GM21390 (cell line): ENCODE results near the gene ARL4D.
"Not testable (repeated sequence)": the region's sequence is repeated elsewhere in the genome, so short reads cannot be mapped to it uniquely, and the experiment has no call there.

ENCODE experiments used
- ATAC-seq: cut with Tn5 transposase; IDR thresholded peaks from one replicate; pipeline ENCODE4 v1.9.1; 2021; ENCODE audit not compliant: unreplicated experiment

The ARL4D gene

GRCh38 chr17:43393944-43394482 is 4.8 kb upstream of the ARL4D start:
- ATAC-seq: no peak

DNA sequence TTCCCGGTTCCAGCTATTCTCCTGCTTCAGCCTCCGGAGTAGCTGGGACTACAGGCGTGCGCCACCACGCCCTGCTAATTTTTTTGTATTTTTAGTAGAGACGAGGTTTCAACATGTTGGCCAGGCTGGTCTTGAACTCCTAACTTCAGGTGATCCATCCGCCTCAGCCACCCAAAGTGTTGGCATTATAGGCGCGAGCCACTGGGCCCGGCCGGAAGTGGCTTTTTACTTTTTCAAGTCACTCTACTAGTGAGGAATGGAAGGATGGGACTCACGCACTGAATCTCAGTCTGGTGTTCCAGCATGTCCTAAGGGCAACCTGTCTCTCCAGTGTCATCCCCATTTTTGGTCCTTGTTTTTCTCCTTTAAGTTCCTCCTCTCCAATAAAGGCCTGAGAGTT is 4.1 kb upstream of the ARL4D start:
- ATAC-seq: not testable (repeated sequence)

DNA sequence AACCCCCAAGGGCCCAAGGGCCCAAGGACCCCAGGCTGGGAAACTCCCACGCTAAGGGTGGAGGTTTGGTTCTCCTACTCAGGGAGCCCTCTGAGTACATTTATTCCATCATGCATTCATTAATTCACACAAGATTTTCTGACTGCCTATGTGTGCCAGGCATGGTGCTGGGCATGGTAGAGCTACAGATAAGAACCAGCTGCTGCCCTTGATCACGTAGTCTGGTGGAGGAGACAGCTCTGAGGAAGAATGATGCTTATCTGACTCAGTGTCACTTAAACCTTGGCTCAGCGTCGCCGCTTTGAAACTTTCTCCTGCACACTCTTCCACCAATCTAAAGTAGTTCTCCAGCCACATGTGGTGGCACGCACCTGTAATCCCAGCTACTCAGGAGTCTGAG is 3.6 kb upstream of the ARL4D start:
- ATAC-seq: no peak

DNA sequence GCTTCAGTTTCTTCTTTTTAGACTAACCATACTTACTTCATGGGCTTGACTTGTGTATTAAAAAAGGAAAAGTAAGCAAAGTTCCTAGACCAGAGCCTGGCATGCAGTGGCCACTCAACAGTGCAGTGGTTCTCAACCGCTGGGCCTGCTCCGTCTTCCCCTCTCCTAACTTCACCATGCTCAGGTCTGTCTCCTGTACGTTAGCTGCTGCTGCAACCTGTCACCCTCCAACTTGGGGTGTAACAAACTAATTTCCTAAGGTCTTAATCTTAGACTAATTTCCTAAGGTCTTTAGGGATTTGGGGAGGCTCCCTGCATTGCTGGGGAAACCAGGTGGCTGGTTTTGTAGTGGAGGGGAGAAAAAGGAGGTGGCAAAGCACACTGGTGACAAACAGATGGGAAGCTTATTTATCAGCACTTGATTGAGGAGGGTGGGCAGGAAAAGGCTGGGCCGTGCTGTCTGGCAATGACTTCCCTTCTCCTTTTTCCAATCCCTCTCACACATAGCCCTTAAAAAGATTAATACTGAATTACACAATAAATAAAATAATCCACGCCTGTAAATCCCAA is 2.2 kb upstream of the ARL4D start:
- no peak for ATAC-seq

- ATAC-seq: no peak
These were observed 1.1 kb downstream of the ARL4D start for GRCh38 chr17:43399839-43400328.

GRCh38 chr17:43400943-43401717 is 2.3 kb downstream of the ARL4D start:
- no peak for ATAC-seq

GRCh38 chr17:43402078-43402477 is 3.3 kb downstream of the ARL4D start:
- no peak for ATAC-seq

- no peak for ATAC-seq
These were observed 3.8 kb downstream of the ARL4D start for GRCh38 chr17:43402567-43402966.

GRCh38 chr17:43403846-43404245 is 5.1 kb downstream of the ARL4D start:
- no peak for ATAC-seq

DNA sequence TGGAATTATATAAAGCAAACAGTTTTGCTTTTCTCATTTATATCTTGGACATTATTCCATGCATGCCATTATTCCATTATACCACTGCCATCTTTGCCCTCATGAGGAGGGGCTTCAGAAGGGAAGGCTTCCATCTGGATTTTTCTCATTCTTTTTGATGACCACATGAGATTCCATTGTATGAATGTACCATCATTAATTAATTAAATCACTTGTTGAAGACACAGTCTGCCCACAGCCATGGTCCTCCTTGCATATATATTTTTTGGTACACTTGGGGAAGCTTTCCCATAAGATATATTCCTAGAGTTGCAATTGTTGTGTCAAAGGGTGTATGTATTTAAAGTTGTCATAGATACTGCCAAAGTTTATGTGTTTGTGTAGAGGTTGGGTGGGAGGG is 7.1 kb downstream of the ARL4D start:
- no peak for ATAC-seq

DNA sequence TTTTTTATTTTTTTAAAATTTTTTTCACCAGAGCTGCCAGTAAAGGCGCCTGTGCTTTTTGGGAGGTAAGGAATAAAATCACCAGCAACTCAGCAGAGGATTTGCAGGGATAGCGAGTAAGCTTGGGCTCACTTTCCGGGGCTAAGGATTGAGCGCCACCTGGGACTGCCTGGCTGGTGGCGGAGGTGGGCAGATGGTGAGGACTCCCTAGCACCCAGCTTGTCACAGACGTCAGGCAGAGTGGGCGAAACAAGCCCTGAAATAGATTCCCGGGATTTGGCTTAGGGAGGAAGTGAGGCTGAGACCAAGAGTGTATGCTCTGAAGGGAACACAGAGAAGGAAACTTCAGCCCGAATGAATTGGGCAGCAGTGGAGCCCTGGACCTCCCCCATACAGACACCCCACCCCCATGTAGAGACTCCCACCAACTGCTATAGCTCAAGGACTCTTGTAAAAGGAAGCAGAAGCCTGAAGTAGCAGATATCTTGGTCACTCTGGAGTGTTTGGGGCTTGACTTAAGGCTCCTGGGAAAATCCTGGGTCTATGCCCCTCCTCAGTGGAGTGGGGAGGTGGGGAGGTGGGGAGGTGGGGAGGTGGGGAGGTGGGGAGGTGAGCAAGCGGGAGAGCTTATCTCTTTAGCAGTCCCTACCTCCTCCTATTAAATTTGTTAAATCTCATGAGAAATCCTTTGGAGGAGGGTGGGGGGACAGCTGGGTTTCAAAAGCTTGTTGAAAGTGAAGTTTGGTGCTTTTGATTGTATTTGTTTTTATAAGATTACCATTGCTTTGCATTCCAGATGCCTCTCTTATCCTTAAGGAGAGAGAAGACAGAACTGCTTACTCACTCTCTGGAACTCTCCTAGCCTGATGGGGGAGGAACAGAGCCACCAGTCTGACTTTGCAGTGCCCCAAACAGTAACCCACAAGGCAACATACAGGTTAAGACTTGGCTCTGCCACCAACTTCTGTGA is 8.2 kb downstream of the ARL4D start:
- no peak for ATAC-seq

GRCh38 chr17:43409131-43409530 is 10.3 kb downstream of the ARL4D start:
- no peak for ATAC-seq

GRCh38 chr17:43410557-43411368 is 12.0 kb downstream of the ARL4D start:
- no peak for ATAC-seq

GRCh38 chr17:43411369-43411677 is 12.5 kb downstream of the ARL4D start:
- no peak for ATAC-seq

- no peak for ATAC-seq
These were observed 13.0 kb downstream of the ARL4D start for GRCh38 chr17:43411749-43412148.

GRCh38 chr17:43412166-43412565 is 13.4 kb downstream of the ARL4D start:
- ATAC-seq: no peak

DNA sequence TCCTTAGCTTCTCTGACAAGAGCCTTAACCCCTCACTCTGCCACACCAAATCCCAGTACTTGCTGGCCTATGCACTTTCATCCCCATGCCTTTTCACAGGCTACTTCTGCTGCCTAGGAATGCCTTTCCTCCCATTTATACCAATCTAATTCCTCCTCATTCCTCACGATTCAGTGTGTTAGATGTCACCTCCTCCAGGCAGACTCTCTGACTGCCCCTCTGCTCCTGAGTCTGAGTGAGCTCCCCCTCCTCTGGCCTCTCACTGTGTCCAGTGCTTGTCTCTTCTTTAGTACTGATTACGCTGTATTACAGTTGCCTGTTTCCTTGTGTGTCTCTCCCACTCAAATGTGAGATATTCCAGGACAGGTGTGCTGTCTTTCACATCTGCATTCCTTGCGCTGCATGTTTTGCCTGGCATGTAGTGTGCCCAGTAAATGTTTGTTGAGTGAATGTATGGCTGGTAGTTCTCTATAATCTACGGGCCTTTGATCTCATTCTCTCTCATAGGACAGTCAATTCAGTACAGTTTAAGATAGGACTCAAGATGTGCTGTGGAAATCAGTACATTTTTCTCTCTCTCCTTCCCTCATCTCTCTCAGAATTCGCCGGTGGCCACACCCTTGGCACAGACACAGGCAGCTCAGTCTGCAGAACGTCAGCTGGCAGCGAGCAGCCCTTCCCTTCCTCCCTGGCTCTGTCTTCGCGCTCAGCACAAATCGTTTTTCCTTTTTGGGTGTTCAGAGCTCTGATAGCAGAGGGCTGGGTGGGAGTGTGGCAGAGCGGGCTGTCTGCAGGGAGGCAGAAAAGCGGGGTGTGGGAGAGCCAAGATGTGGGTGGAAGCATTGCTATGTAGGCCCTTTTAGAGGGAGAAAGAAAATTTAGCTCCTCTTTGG is 18.5 kb downstream of the ARL4D start:
- no peak for ATAC-seq

DNA sequence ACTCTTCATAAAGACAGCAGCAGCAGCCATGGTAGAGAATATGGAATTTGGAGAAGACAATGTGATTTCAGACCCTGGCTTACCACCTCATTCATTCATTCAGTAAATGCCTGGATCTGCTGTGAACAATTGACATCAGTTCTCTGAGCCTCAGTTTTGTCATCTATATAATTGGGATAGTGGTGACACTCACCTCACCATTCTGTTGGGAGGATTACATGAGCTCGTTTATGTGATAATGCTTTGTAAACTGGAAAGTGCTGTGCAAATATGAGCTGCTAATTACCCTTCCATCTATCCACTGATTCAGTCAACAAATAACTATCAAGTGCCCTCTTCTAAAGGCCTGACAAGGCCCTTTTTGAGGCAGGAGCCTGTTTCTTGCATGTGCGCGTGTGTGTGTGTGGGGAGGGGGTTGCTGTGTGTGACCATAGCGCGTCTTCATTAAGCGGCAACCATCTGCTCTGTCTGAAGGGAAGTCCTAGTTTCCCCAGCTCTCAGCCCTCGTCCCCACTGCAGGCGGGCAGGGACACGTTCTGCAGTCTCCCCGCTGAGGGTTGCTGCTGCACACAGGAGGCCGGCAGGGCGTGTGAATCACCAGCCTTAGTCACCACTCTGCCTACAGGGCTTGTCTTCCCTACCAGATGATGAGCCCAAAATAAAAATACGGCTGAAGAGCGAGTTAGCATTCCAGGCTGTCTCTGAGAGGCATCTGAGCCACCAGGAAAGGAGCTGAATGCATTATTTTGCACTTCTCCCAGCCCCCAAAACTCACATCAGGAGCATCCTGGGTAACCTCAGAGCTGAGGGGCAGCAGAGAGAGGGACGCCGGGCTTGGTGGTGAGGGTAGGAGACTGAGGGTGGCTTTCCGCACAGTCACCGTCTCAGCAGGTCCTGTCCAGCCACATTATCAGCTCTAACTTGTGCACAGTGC is 19.9 kb downstream of the ARL4D start:
- no peak for ATAC-seq
